Tibial nerve (tissue), 4 donors: Measurements from ENCODE around the gene ZBTB34.

ENCODE experiments used
- CTCF ChIP-seq, 5 experiments: fragments of 200-600 bp in 3 of 5; fragments of 450-650 bp in 2 of 5; sonication (generic) in 3 of 5; IDR thresholded peaks; one replicate each; pipeline ENCODE4 v1.5.1; 2016 to 2019; ENCODE audit warnings: antibody characterized with exemption in 5 of 5, mild to moderate bottlenecking in 3 of 5, moderate library complexity in 2 of 5
- EP300 ChIP-seq, 2 donors: sonication (generic); formaldehyde crosslinking; IDR thresholded peaks; one replicate each; pipeline ENCODE4 v1.6.1; 2017; ENCODE audit warnings: antibody characterized with exemption in 2 of 2, mild to moderate bottlenecking in 1 of 2
- POLR2A ChIP-seq, 2 donors: fragments of 450-650 bp; IDR thresholded peaks; one replicate each; pipeline ENCODE4 v1.6.1; 2017; ENCODE audit warnings: antibody characterized with exemption in 2 of 2, mild to moderate bottlenecking in 2 of 2, moderate library complexity in 2 of 2

- no peak for TF ChIP-seq CTCF (IDR thresholded peaks at IDR 0.05)
- TF ChIP-seq POLR2A (IDR thresholded peaks at IDR 0.05): no peak
- no peak for TF ChIP-seq EP300 (IDR thresholded peaks at IDR 0.05)
Observed at GRCh38 chr9:126904586-126904985, 44.1 kb downstream of the ZBTB34 start.
